NCI-H2196 treated with DMSO at 0.1 percent for 48 hours (cell line): Measurements from ENCODE around the gene STK4.

Source experiments
- DNase-seq: peaks from one replicate; lab custom pipeline; 2025; ENCODE audit not compliant: unreplicated experiment; lab: John Stamatoyannopoulos, UW

Gene STK4

DNA sequence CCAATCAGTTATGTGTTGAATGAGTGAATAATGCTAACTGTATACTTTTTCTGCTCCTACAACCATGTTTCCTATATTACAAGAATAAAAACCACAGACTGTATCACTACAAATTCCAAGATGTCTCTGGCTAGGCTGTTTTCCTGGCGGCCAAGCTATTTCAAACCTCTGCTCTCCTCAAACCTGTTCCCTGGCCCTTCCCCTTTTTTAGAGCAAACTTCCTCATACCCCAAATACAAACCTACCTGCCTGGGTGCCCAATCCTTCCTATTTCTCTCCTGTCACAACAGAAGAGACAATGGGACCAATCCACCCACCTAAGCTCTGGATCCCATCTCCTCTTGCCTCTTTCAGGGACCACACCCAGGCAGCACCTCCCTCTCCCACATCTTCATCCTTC is 13.6 kb upstream of the STK4 start:
- no peak for DNase-seq

DNA sequence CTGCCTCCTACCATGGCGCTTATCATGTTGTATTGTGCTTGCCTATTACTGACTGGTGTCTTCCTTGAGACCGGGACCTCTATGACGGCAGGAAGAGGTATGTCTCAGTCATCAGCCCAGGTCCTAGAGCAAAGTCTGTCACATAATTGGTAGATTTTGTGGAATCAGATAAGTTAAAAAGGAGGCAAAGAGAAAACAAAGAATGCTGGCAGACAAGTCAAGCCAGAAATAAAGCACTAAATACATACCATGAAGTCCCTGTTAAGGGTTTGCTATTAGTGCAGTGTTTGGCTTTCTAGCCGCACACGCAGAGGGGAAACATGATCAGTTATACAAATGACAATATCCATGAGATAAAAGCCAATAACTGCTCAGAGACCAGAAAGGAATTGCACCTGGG is 12.1 kb upstream of the STK4 start:
- no peak for DNase-seq

DNA sequence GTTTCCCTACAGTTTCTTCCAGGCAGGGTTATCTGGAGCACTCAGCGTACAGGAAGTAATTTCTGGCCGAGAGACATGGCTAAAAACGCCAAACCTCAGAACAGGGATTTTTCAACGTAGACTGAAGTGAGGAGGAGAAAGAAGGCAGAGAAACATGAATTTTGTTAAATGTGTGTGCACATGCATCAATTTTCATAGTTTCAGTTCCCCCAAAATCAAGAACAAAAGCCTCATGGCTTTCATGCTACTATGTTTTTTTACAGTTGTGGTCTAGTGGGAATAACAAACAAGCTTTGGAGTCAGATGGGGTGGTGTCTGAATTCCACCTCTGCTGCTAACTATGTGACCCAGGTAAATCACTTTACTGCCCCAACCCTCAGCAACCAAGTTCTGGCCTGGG is 11.0 kb upstream of the STK4 start:
- DNase-seq, result no peak

DNA sequence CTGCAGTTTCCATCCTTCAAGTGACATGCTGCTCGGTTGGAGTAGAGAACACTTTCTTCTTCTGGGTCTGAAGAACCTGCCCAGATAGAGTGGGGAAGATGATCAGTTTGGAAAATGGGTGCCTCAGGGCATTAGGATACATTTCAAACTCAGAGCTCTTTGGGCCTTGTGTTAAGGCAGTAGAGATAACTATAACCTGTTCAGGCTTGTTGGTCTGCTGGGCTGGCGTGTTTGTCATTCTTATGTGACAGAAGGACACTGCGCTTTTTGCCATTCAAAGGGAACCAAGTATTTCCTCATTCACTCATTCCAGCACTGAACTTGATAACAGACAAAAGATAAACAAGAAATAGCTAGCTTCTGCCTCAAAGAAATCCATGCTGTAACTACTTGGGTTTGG is 9.9 kb upstream of the STK4 start:
- DNase-seq, result no peak

DNA sequence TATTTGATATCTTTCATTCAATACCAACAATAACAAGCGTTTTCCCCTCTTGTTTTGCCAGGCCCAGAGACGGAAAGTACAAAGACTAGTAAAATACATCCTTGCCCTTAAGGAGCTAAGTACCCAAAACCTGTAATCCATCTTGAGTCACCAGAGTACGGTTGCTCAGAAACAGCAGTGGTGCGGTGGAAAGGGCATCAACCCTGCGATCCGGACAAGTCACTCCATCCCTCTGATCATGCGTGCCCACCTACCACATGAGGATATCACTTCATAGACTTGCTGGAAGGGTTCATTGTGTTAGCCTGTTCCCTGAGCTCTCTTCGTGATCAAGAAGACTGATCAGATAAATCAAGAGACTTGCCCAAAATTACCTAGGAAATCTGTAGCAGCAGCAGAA is 8.0 kb upstream of the STK4 start:
- no peak for DNase-seq

DNA sequence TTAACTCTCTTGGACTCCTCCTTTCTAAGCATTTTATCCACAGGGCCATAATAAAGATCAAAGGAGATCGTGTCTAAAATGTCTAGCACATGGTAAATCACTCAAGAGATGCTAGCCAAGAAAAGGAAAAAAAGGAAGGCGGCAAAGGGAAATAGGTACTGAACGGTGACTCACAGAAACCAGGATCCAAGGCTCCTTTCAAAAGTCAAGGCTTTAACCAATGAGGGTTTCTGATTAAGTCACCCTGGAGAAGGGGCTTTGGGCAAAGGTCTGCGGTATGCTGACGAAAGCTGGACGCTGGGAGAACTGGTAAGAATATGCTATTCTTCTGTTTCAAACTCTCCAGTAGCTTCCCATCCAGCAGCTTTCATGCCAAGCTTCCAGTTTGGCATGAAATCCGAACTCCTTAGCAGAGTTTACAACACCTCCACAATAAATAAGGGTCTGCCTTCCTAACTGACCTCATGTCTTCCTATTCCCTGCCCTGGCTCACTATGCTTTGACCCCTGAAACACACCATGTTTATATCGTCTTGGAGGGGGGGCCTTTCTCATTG is 7.2 kb upstream of the STK4 start:
- DNase-seq, result no peak

DNA sequence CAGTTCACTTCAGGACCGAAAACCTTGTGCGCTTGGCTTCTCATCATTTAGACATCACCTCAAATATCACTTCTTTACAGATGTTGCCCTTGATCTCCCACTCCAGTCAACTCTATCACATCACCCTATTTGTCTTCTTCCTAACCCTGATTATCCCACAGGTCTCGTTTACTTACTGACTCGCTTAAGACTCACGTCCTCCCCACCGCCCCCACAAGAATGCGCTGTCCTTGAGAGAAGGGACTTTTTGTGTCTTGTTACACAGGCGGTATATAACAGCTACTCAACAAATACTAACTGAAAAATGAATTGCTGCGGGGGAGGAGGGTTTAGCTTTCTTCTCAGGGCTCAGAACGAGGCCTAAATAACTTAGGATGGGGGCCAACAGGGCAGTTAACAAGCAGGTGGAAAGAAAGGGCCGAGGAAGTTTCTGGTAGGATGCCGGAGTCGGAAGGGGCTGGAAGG is 6.6 kb upstream of the STK4 start:
- DNase-seq, result no peak

DNA sequence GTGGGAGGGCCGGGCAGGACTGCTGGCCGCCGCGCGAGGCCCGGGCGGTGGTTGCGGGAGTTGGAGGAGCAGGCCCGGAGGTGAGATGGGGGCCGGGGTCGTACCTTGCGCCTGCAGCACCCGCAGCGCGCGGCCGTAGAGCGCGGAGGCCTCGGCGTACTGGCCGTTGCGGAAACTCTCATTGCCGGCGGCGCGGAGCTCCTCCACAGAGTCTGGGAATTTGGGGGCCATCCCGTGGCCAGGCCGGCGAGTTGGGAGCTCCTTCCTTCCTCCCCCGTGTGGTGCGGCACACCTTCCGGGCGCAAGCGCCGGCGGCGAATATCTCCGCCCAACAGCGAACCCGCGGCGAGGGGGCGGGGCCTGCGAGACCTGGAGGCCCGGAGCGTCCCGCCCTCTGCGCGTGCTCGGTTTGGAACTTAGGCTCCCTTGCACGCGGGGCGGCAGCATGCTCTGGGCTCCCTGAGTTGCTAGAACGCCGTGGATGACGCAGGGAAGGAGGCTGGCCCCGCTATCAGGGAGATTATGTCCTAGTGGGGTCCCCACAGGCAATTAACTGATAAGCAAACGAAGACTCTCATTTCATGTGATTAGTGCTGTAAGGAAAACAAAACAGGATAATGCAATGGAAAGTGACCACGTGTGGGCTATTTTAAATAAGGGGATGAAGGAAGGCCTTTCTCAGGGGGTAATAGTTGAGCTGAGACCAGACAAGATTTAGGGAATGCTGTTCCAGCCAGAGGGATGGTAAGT is 6.0 kb upstream of the STK4 start, which contains the start of gene TOMM34:
Gene TOMM34, minus strand, starts transcription at position 295 of the 750 bp plus-strand sequence. Its CDS starts 64 bp downstream, at position 231.
- peak; percentile 91 for DNase-seq

DNA sequence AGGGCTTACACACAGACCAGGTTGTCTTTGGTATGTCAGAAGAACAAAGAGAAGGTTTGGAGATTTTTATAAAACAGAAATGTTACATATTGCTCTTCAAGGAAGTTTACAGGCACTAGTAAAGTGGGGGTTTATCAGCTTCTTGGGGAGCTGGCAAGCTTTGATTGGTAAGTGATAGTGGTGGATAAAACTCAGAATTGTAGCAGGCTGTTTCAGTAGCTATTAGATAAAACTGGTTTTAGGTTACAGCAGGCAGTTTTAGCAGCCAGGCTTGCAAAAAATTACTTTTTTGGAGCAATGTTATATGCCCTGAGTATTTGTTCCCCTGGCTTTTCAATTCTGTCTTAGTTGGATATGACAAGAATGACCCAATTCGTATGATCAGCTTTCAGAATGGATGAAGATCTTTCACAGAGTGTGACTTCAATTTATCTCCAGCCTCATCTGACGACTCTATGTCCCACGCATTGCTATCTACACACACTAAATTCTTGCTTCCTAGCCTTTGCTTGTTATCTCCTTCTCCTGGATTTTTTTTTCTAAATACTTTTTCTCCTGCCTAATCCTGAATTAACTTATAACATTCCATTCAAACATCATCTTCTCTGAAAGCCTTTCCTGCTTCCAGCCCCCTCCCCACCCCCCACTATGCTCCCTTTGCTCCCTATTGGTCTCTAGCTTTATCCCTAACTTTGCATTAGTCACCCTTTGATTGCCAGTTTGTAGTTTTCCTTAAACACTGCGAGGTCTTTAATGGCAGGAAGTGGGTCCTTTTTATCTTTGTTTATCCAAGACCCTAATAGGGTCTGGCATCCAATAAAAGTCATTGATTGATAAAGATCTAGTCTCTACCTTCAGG is 5.1 kb upstream of the STK4 start:
- DNase-seq, result no peak

DNA sequence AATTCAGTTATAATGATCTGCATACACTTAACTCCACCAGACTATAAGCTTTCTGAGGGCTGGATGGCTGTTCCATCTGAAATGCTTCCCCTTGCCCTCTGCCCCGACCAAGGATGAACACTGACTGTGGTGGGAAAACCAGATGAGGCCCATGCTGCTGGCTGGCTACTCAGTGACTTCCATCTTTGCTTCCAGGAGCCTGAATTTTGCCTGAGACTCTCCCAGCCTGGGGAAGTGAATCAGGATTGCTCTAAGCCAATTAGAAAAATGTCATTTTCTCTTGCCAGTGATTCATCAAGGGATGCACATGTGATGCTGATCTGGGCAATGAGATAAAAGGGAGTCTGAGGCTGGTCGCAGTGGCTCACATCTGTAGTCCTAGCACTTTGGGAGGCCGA is 4.4 kb upstream of the STK4 start:
- DNase-seq, result no peak

DNA sequence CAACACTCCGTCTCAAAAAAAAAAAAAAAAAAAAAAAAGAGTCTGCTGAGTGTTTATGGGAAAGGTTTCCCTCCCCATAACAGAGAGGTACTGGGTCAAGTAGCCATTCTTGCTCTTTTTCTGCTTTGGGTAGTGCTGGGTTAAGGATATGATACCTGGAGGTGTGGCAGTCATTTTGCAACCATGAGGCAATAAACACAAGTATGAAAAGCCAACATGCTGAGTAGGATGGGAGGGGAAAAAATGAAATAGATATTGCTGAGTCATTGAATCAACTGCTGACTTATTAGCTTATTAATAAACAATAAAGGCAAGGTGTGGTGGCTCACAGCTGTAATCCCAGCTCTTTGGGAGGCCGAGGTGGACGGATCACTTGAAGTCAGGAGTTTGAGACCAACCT is 3.8 kb upstream of the STK4 start:
- no peak for DNase-seq

DNA sequence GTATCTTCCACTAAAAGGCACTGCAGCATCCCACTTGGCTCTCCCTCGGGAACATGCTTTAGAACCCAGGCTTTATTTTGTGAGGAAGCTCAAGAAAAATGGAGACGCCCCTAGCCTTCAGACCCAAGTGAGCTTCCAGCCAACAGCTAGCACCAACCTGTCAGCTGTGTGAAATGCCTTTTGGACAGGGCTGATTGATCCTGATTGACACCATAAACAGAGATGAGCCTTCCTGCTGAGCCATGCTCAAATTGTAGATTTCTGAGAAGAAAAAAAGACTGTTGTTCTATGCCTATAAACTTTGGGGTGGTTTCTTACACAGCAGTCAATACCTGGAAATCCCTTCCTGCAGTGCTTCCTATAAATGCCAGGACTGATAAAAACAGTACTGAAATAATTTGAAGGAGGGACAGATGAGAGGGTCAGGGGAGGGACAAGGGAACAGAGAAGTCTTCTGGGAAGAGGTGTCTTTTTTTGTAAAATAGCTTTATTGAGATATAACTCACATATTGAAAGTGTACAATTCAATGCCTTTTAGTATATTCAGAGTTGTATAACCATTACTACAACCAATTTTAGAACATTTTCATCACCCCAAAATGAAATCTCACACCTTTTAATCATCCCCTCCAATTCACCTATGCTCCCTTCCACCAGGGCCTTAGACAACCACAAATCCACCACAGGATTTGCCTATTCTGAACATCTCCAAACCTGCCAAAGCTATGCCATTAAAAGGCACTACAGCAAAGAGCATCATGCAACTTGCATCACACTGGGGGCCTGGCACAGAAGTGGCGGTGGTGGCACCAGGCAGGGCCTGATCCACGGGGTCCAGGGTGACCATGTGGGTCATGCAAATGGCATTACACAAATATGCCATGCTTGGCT is 2.7 kb upstream of the STK4 start:
- DNase-seq, result no peak

DNA sequence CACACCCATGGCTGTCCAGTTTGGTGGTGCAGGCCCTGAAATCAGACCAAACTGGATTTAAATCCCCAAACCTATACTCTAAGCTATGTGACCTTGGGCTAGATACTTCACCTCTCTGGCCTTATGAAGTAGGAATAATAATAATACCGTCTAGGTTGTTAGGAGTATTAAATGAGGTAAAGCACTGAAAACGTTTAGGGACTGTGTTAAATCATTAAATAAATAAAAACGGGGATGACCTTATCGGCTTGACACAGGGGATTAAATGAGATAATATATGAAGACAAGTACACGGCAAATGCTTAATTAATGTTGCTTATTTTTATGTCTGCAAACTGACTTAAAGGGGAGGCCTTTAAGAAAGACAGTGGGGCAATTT is 672 bp upstream of the STK4 start:
- no peak for DNase-seq

DNA sequence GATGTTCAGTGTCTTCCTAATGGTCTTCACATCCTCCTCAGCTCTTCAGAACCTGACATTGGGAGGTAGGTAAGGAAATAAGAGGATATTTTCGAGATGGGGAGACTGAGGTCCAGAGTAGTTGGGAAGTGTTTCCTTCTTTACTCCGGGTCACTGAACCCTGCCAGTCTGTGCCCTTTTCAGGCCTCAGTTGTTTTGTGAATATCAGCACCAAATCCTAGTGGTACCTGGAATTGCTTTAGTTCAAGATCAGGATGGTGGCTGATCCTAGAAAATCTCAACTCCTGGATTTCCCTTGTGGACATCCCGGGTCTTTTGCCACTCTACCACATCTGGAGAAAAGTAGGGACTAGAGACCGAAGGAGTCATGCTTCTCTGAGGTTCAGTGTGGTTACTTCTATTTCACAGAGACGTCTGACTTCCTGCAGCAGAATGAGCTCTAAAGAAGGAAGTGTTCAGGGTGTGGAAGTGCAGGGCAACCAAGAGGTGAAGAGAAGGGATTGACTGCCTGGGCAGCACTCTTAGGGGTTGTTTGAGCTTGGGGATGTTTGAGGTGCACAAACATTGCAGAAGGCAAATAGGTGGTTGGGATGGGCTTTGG is 995 bp downstream of the STK4 start:
- DNase-seq, result no peak

DNA sequence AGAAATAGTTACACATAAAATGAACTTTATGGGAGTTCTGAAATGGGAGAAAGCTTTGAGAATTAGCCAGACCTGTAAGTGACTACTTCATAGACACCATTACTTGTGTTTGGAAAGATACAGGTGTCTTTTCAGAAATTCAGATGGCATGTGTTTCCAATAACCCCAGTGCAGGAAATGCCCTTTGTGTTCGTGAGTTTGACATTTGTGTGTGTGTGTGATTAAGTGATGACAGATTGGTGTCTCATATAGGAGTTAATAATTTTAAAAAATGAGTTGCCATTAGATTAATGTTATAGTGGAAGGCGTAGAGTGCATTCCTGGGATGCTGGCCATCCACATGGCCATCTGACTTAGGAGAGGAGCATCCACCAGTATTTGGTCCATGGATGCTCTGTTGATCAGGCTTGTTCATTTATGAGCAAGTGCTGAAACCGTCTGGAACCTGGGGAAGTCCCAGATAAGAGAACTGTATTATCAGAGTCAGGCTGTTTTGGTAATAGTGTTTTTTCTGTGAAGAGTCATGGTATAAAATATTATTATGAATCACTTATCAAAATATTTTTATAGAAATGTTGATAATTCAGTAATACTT is 3.1 kb downstream of the STK4 start:
- DNase-seq, result no peak

DNA sequence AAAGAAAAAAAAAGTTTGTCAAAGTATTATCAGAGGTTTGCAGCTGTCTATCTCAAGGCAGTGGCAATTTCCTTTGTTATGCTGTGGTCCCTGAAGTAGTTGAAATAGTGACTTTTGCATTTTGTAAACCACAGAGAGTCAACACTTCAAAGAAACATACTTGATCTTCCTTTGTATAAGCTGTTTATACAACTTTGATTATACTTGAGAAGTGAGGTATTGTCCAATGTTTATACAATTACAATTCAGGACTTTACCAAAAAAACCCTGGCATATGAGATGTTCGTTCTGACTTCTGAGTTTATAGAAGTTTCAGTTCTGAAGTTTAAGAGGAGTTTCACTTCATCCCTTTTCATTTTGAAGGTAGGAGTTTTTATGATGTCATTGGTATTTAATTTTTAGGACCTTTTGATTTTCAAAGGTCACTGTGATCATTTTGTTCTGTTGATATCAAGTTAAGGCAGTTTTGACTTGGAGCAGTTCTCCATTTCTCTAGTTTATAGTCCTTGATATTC is 4.0 kb downstream of the STK4 start:
- no peak for DNase-seq

DNA sequence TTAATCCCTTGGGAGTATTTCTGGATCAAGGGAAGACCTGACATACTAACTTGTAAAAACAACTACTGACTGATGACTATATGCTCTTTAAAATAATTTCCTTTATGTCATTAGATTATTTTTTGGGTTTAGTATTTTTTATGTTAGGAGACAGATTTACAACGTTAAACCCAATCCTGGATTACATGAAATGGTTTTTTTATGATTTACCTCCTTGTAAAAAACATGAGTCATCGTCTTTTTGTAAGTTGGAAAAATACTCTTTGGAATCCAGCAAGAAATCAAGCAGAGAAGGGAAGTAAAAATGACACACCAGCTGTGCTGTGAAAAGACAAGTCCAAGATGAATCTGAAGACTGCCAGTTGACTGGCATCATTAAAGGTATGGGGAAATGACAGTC is 6.7 kb downstream of the STK4 start:
- DNase-seq, result no peak

DNA sequence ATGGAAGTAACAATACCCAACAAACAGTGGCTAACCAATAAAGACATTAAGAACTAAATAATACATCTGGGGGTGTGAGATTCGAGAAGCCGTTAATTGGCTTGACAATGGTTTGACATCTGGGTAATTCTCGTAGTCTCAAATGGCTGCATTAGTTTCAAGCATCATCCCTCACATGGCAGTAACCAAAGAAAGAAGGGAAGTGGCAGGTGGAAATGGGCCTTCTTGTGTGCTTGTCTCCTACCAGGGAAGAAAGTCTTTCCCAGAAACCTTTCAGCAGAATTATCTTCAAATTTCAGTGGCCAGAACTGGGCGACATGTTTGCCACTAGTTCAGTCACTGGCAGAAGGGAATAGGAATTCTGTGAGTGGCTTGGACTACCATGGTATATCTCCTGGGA is 10.4 kb downstream of the STK4 start:
- DNase-seq, result no peak

DNA sequence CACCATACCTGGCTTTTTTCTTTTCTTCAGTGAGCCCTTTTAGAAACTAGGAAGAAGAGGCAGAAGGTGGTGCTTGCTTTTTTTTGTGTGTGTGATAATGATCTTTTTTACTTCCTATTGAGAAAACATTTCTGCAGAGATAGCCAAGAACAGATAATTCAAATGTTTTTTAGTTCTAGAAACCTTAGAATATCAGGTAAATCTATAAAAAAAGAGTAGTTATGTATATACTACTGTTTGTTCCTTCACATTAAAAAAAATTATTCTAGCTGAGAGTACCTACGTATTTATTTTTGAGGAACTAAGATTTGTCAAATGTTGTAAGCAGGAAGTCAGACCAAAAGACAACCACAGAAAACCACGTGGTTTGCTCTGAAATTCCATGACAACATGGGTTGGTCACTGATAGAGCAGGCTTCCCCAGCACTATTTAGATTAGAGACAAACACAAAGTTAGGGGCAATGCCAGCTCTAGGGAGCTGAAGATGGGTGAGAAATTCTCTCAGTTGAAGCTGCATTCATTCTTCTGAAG is 12.8 kb downstream of the STK4 start:
- no peak for DNase-seq
